HG03565 (cell line): ENCODE results near the gene ADGRB2.

Source experiments
- ATAC-seq: cut with Tn5 transposase; IDR thresholded peaks from one replicate; pipeline ENCODE4 v1.9.1; 2021; ENCODE audit warnings: mild to moderate bottlenecking, moderate library complexity; ENCODE audit not compliant: unreplicated experiment

ADGRB2 gene, protein sequence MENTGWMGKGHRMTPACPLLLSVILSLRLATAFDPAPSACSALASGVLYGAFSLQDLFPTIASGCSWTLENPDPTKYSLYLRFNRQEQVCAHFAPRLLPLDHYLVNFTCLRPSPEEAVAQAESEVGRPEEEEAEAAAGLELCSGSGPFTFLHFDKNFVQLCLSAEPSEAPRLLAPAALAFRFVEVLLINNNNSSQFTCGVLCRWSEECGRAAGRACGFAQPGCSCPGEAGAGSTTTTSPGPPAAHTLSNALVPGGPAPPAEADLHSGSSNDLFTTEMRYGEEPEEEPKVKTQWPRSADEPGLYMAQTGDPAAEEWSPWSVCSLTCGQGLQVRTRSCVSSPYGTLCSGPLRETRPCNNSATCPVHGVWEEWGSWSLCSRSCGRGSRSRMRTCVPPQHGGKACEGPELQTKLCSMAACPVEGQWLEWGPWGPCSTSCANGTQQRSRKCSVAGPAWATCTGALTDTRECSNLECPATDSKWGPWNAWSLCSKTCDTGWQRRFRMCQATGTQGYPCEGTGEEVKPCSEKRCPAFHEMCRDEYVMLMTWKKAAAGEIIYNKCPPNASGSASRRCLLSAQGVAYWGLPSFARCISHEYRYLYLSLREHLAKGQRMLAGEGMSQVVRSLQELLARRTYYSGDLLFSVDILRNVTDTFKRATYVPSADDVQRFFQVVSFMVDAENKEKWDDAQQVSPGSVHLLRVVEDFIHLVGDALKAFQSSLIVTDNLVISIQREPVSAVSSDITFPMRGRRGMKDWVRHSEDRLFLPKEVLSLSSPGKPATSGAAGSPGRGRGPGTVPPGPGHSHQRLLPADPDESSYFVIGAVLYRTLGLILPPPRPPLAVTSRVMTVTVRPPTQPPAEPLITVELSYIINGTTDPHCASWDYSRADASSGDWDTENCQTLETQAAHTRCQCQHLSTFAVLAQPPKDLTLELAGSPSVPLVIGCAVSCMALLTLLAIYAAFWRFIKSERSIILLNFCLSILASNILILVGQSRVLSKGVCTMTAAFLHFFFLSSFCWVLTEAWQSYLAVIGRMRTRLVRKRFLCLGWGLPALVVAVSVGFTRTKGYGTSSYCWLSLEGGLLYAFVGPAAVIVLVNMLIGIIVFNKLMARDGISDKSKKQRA (N-terminal part only)

DNA sequence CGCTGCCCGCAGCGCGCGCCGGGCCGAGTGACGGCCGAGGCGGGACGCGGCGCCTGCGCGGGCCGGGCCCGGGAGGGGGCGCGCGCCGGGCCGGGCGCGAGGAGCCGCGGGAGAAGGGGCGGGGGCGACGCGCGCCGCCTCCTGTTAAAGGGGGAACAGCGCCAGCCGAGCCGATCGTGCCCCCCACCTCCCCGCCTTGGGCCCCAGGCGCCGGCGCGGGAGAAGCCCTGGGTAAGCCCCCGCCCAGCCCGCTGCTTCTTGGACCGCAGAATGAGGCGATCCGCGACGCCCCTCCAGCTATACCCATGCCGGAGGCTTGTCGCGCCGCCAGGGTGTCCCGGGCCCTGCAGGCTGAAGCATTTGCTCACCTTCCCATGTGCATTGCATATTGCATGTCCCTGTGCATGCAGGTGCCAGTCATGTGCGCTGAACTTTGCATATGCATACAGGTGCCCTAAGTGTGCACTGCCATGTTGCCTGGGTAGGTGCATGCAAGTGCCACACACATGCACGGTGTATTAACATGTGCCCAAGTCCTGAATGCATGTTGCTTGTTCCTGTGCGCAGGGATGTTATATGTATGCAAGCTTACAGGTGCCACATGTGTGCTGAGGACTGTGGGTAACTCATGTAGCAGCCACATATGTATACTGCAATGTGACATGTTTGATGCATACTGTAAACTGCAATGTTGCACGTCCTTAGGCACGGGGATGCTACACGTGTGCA lies at the start of gene ADGRB2:
Gene ADGRB2 (minus strand): TSS at position 29 of the 729 bp plus-strand sequence. CDS start 7,119 bp downstream, outside the sequence.
- no peak for ATAC-seq

DNA sequence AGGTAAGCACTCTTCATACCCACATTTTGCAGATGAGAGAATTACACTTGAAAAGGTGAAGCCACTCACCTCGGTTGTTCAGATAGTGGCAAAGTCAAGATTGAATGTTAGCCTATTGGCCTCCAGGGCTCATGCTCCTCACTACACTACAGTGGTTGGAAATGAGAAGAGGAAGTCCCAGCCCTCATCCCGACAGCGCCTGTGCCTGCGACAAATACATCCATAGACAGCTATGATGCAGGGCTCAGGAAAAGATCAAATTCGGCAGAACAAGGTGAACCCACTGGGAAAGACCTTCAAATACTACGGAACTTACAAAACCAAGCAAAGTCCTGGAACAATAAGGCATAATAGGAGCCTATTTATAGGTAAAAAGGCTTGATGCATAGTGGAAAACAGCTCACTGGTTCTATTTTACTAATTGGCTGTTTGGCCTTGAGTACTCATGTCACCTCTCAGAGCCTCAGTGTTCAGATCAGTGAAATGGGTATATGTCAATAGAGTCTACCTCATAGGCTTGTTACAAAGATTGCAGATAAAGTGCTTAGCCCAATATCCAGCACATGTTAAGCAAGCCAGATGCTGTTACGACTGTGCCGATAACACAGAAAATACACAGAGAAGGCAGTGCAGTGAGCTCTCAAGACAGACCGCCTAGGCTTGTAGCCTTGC lies 48.2 kb upstream of the ADGRB2 start:
- no peak for ATAC-seq

DNA sequence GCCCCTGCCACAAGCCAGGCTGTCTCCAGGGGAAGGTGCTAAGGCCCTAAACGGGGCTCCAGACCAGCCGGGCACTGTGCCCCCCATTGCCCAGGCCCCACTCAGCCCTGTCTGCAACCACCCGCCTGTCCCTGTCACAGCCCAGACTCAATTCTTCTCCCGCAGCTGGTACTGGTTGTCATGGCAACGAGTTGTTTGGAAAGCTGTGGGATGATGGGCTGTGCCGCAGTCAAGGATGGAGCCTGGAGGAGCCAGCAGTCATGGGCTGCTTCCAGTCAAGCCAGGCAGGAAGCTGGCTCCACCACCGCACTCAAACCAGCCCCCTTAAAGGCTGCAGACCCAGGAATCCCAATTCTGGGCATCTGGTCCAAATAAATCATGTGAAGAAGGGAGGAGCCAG lies 47.5 kb upstream of the ADGRB2 start:
- ATAC-seq = no peak

DNA sequence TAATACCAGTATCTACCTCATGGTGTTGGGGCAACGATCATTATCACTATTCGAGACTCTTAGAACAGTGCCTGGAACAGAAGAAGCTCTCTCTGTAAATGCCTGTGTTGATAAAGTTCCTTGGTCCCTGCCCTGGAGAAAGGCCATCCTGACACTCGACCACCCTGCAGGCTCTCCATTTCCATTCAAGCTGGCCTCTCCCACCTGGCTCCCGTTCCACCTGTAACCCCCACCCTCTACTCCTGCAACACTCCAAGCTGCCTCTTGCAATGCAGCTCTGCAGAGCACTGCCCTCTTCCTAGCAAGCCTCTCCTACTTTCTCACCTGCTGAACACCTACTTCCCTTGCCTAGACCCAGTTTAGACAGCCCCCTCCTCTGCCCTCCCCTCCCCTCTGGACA lies 45.6 kb upstream of the ADGRB2 start:
- ATAC-seq = no peak

DNA sequence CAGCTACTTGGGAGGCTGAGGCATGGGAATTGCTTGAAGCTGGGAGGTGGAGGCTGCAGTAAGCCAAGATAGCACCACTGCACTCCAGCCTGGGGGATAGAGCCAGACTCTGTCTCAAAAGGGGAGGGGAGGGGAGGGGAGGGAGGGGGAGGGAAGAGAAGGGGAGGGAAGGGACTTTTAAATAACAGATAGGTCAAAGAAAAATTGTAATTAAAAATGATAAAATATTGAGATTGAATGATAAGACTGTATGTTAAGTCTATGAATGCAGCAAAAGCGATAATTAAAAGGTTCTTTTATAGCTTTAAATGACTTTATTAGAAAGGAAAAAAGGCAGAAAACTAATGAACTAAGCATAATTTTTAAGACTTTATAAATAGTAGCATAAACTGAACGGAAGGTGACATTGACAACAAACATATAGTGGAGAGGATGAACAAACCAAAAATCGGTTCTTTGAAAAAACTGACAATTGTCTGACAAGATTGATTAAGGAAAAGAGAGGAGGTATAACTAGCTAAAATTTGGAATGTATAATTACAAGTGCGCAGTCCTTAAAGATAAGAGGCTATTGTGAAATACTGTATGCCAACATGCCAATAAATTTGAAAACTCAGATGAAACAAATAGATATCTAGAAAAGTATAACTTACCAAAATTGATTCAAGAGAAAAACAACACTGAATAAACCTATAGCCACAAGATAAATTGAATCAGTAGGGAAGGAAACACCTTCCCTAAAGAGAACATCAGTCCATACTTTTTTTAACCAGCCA lies 43.3 kb upstream of the ADGRB2 start:
- no peak for ATAC-seq

DNA sequence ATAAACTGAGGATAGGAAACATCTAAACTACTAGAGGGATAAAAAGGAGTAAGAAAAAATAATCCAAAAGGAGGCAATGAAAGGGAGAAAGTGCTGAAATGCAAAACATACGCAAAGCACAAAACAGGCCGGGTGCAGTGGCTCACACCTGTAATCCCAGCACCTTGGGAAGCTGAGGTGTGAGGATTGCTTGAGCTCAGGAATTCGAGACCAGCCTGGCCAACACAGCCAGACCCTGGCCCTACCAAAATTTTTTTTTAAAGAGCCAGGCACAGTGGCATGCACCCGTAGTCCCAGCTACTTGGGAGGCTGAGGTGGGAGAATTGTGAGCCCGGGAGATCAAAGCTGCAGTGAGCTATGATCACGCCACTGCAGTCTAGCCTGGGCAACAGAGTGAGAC lies 41.2 kb upstream of the ADGRB2 start:
- ATAC-seq = no peak

DNA sequence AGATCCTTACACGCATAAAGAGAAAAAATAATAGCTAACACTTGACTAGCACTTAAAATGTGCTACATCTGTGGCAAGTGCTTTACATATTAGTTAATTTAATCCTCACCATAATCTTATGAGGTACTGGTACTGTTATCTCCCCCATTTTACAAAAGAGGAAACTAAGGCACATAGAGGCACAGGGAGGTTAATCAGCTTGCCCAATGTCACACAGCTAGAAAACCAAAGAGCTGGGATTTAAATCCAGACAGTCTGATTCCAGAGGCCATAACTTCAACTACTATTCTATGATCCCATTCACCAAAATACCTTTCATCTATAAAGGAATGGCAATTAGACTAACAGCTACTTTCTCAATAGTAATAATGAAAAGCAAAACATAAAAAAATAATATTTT lies 40.0 kb upstream of the ADGRB2 start:
- no peak for ATAC-seq

DNA sequence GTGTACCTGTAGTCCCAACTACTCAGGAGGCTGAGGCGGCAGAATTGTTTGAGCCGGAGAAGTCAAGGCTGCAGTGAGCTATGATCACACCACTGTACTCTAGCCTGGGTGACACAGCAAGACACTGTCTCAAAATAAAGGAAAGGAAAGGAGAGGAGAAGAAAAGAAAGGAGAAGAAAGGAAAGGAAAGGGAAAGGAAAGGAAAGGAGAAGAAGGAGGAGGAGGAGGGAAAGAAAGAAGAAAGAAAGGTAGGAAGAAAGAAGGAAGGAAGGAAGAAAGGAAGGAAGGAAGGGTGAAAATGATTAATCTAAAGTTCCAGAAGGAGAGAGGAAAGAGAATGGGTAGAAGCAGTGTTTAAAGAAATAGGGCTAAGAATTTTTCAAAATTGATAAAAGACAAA lies 39.5 kb upstream of the ADGRB2 start:
- ATAC-seq = no peak

DNA sequence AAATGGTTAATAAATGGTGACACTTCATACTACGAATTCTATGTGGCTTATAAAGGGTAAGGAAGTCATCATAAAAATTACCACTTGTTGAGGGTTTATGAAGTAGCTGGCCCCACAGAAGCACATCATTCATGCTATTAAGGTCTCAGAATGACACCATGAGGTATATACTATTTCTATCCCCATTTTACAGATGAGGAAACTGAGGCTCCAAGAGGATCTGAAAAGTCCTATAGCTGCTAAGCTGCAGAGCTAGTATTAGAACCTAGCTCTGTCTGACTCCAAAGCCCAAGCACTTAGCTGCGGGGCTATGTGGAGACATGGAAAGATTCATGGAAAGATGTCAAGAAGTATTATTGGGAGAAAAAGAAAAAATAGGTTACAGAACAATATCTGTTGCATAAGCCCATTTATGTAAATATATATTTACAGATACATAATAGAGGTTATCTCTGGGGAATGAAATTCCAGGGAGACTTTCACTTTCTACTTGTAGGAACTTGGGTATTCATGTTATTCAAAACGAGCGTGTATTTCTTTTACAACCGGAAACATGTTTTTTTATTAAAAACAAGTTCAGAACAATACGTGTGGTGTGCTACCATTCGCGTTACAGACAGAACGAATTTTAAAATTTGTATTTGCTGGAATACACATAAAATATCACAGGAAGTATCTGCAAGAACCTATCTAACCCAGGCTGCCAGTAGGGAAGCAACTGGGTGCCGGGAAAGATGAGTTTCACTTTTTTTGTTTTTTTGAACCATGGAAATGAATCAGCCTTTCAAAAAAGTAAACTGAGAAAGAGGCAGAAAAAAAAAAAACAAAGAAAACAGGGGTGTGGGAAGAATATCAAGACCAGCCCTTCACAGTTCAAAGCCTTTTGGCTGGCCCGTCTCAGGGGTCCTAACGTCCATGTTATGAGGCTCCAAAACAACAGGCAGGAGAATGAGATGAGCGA lies 38.3 kb upstream of the ADGRB2 start:
- no peak for ATAC-seq

DNA sequence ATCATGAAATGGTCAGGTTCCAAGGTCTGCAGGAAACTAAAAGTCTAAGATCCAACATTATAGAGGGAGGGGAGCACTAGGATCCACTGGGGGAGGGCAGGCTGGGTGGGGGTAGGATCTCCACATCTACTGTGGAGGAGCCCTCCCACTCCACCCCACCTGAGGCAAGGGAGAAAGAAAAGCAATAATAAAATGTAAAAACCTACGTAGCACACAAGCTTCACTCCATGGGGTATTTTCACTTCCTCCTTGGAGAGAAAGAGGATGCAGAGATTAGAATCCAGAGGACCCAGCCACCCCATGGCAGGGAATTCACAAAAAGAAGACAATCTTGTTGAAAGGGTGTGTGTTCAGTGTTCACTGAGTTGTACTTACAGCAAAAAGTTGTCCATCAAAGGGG lies 37.3 kb upstream of the ADGRB2 start:
- no peak for ATAC-seq

DNA sequence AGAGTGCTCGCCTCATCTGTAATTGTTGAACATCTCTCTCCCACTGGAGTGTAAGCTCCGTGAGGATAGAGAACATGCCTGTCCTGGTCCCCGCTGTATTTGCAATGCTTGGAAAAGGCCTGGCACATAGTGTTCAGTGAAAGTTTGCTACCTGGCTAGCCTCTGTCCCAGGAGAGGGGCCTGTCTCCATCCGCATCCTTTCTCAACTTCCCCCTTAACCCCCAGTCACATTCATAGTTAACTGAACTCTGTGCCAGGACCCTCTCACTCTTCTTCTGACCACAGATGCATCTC lies 36.5 kb upstream of the ADGRB2 start:
- no peak for ATAC-seq

DNA sequence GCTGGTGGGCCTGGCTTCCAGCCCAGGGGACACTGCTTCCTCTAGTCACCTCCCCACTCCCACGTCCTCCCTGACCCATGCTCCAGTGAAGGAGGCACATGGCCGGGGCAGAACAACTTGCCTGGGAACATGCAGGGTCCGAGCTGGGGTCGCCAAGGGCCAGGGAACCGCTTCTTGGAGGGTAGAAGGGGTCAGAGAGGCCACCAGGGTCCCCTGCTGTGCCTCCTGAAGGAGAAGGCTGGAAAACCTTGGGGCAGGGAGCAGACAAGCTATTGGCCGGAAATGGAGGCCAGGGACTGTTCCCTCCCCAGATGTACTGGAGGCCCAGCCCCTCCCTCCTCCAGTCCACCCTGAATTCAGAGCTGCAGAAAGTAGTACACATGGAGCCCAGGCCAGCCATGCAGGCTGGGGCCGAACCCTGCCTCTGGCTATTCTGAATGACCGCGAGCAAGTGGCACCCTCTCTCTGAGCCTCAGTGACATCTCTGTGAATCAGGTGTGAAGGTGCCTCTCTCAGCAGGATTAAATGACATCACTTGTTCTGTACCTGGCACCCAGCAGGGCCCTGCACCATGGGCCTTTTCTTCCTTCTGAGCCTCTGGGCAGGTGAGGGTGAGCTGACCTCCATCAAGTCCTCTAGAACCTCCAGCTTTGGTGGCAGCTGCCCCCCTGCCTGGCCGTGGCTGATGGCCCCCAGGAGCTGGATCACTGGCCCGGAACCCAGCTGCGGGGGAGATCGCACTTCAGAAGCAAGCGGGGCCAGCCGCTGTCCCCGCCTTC lies 35.9 kb upstream of the ADGRB2 start:
- ATAC-seq = no peak

DNA sequence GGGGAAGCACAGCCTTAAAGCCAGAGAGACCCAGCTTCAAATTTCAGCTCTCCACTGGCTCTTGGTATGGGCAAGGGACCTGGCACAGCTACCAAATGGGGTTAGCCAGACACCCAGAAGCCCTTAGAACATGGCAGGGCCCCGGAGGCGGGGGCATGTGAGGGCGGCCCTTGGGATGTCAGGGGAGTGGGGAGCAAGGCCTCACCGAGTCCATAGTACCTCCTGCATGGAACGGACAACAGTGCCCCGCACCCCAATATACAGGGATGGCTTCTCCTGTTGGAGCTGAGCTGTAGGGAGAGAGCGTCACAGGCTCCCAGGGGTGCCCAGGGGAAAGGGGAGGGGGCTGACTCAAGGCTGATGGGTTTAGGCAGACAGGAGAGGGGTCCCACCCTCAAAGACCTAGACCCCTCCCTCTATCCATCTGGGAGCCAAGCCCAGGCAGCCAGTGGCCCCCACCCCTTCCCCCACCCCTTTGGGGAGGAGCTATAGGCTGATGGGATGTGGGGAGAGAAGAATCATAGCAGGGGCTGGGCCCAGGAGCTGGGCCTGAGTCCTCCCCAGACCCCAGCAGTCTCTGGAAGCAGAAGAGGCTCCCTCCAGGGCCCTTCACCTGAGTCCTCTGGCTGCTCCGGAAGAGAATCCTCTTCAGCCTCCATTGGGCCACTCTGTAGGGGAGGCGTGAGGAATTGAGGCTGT lies 35.2 kb upstream of the ADGRB2 start:
- no peak for ATAC-seq

DNA sequence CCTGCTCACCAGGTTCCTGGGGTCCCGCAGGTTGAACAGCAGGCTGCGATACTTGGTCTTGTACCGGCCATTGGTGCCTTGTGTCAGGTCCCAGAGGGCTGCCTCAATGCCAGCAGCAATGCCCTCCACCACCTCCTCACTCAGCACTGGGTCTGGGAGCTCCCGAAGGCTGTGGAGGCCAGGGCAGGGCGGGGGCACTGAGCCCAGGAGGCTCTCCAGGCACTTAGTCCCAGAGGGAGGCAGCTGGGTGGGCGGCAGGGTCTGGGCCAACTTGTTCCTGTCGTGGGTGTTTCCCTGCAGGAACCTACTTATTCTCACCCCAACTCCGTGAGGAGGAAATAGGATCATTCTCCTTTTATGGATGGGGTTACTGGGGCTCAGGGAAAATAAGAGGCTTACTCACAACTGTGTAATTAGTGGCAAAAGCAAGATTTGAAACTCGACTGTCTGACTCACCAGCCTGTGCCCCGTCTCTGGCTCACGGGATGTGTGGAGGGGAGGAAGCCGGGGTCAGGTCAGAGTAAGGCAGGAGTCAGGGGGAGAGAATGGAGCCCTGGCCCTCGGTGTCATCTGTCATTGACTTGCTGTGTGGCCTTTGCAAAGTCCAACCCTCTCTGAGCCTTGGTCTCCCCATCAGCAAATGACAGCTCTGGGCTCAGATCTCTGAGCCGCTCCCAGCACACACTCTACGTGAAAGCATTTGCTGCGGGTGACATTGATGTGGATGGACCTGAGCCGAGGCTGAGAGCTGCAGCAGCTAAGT lies 34.5 kb upstream of the ADGRB2 start:
- no peak for ATAC-seq

DNA sequence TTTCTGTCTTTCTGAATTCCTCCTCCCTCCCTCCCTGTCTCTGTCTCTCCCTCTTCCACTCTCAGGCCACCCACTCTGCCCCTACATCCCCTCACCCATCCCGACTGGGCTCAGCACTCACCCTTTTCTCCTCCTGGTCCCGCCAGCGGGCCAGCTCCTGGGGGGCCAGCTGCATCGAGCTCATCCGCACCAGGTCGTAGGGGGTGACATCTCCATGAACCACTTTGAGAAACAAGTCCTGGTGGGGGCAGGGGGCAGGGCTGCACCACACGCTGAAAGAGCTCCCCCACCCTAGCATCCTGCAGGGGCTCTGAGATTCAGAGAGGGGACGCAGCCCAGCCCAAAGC lies 33.9 kb upstream of the ADGRB2 start:
- ATAC-seq = no peak

DNA sequence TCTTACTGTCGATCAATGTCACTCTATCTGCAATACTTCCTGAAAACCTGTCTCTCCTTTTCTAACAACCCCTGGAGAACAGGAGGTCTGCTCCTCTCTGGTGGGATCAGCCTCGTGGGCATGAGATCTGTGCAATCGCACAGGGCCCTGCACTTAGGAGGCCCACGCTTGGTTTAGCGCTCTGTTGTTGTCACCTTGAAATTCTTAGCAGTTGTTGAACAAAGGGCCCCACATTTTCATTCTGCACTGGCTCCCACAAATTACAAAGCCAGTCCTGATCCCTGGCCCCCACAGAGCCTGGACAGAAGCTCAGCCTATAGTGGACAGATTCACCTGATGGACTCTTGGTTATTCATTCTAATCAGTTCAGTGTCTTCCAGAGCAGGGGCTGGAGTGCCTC lies 33.1 kb upstream of the ADGRB2 start:
- ATAC-seq = no peak

DNA sequence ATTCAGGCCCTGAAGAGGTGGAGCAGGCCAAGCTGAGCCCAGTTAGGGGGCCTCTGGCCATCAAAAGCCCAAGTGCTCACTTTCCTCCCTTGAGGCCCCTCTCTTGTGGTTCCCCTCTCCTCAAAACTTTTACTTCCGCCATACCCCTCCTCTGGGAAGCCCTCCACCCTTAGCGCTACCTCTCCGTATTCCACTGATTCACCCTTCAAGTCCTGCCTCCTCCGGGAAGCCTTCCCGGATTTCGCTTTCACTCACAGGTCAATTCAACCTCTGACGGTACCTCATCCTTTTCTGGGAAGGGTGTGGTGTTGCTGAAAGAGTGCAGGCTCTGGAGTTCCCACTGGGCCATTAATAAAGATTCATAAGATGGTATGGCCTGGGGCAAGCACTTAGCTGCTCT lies 32.6 kb upstream of the ADGRB2 start:
- no peak for ATAC-seq
